ENCODE results near the gene LSM2.

LSM2 gene

GRCh38 chr6:31752739-31753319 is 53.9 kb downstream of the LSM2 start:
- H3K4me3 ChIP-seq (replicated peaks in 1 of 2; ENCODE audit: low read depth in 2 of 2, low read length in 2 of 2), result no peak overlapping the region
- peak; percentile 53 to 91 for DNase-seq (ENCODE audit: low read depth in 2 of 2)
- TF ChIP-seq CTCF (IDR thresholded peaks at IDR 0.05; ENCODE audit: low read depth, low read length), result no peak

GRCh38 chr6:31750411-31751022 is 56.2 kb downstream of the LSM2 start:
- no peak for TF ChIP-seq CTCF (IDR thresholded peaks at IDR 0.05; ENCODE audit: low read depth, low read length)
- peak in 1 of 2 donors; percentile 65 for DNase-seq (ENCODE audit: low read depth in 2 of 2)
- no peak overlapping the region for H3K4me3 ChIP-seq (replicated peaks in 1 of 2; ENCODE audit: low read depth in 2 of 2, low read length in 2 of 2)

GRCh38 chr6:31749301-31750036 is 57.3 kb downstream of the LSM2 start:
- TF ChIP-seq CTCF (IDR thresholded peaks at IDR 0.05; ENCODE audit: low read depth, low read length), result no peak
- DNase-seq (ENCODE audit: low read depth in 2 of 2), result no peak
- H3K4me3 ChIP-seq (replicated peaks in 1 of 2; ENCODE audit: low read depth in 2 of 2, low read length in 2 of 2), result no peak overlapping the region
